ENCODE measurements around the gene CCDC77.
A peak's percentile ranks its signal among the peaks of the same experiment; 100 is the strongest.
"Not testable (repeated sequence)": the region's sequence is repeated elsewhere in the genome, so short reads cannot be mapped to it uniquely, and the experiment has no call there.

CCDC77 gene

GRCh38 chr12:414859-415258, 13.4 kb downstream of the CCDC77 start:
- no peak overlapping the region for H2AFZ ChIP-seq (ENCODE audit: low read depth, low read length)
- no peak overlapping the region for H3K4me3 ChIP-seq (ENCODE audit: low read length)
- H3K4me1 ChIP-seq (ENCODE audit: insufficient read depth, low read length), result no peaks in the 10 kb centered on the region
- H3K27me3 ChIP-seq (ENCODE audit: insufficient read depth, low read length), result no peaks in the 10 kb centered on the region
- no peaks in the 10 kb centered on the region for H3K9me3 ChIP-seq (ENCODE audit: low read length)
- peaks cover 59% of the 10 kb centered on the region for H3K36me3 ChIP-seq (ENCODE audit: insufficient read depth, low read length)

- H3K4me1 ChIP-seq (ENCODE audit: insufficient read depth, low read length), result no peaks in the 10 kb centered on the region
- no peak overlapping the region for H3K4me3 ChIP-seq (ENCODE audit: low read length)
- no peaks in the 10 kb centered on the region for H3K9me3 ChIP-seq (ENCODE audit: low read length)
- peaks cover 49% of the 10 kb centered on the region for H3K36me3 ChIP-seq (ENCODE audit: insufficient read depth, low read length)
- no peak overlapping the region for H2AFZ ChIP-seq (ENCODE audit: low read depth, low read length)
- H3K27me3 ChIP-seq (ENCODE audit: insufficient read depth, low read length), result no peaks in the 10 kb centered on the region
Measured at GRCh38 chr12:418432-418831, 17.0 kb downstream of the CCDC77 start.

GRCh38 chr12:422526-422925, 21.1 kb downstream of the CCDC77 start:
- H3K9me3 ChIP-seq (ENCODE audit: low read length), result no peaks in the 10 kb centered on the region
- H3K4me1 ChIP-seq (ENCODE audit: insufficient read depth, low read length), result no peaks in the 10 kb centered on the region
- H3K4me3 ChIP-seq (ENCODE audit: low read length), result no peak overlapping the region
- peaks cover 57% of the 10 kb centered on the region for H3K36me3 ChIP-seq (ENCODE audit: insufficient read depth, low read length)
- H3K27me3 ChIP-seq (ENCODE audit: insufficient read depth, low read length), result no peaks in the 10 kb centered on the region
- no peak overlapping the region for H2AFZ ChIP-seq (ENCODE audit: low read depth, low read length)

- not testable (repeated sequence) for H3K9me3 ChIP-seq (ENCODE audit: low read length); H2AFZ ChIP-seq (ENCODE audit: low read depth, low read length); H3K4me3 ChIP-seq (ENCODE audit: low read length); H3K27me3 ChIP-seq (ENCODE audit: insufficient read depth, low read length); H3K4me1 ChIP-seq (ENCODE audit: insufficient read depth, low read length)
- H3K36me3 ChIP-seq (ENCODE audit: insufficient read depth, low read length), result peaks cover 79% of the 10 kb centered on the region
Measured at GRCh38 chr12:435737-436136, 34.3 kb downstream of the CCDC77 start.

- Histone ChIP-seq H3K4me3 (ENCODE audit: low read length) (no peak overlapping the region), H3K4me1 (ENCODE audit: insufficient read depth, low read length) (no peaks in the 10 kb centered on the region), H2AFZ (ENCODE audit: low read depth, low read length) (no peak overlapping the region), H3K27me3 (ENCODE audit: insufficient read depth, low read length) (no peaks in the 10 kb centered on the region), H3K36me3 (ENCODE audit: insufficient read depth, low read length) (peaks cover 39% of the 10 kb centered on the region), H3K9me3 (ENCODE audit: low read length) (no peaks in the 10 kb centered on the region)
Measured at GRCh38 chr12:442235-442884, 40.9 kb downstream of the CCDC77 start.

- Histone ChIP-seq H2AFZ (ENCODE audit: low read depth, low read length) (no peak overlapping the region), H3K9me3 (ENCODE audit: low read length) (no peaks in the 10 kb centered on the region), H3K4me3 (ENCODE audit: low read length) (no peak overlapping the region), H3K4me1 (ENCODE audit: insufficient read depth, low read length) (no peaks in the 10 kb centered on the region), H3K27me3 (ENCODE audit: insufficient read depth, low read length) (no peaks in the 10 kb centered on the region), H3K36me3 (ENCODE audit: insufficient read depth, low read length) (no peaks in the 10 kb centered on the region)
Measured at GRCh38 chr12:447141-447540, 45.7 kb downstream of the CCDC77 start.

- no peaks in the 10 kb centered on the region for H3K36me3 ChIP-seq (ENCODE audit: insufficient read depth, low read length)
- no peaks in the 10 kb centered on the region for H3K9me3 ChIP-seq (ENCODE audit: low read length)
- no peaks in the 10 kb centered on the region for H3K4me1 ChIP-seq (ENCODE audit: insufficient read depth, low read length)
- H3K4me3 ChIP-seq (ENCODE audit: low read length), result no peak overlapping the region
- no peaks in the 10 kb centered on the region for H3K27me3 ChIP-seq (ENCODE audit: insufficient read depth, low read length)
- H2AFZ ChIP-seq (ENCODE audit: low read depth, low read length), result no peak overlapping the region
Measured at GRCh38 chr12:449203-449602, 47.8 kb downstream of the CCDC77 start.

- Histone ChIP-seq H3K4me3 (ENCODE audit: low read length) (no peak overlapping the region), H3K27me3 (ENCODE audit: insufficient read depth, low read length) (no peaks in the 10 kb centered on the region), H3K4me1 (ENCODE audit: insufficient read depth, low read length) (peaks cover 4% of the 10 kb centered on the region), H2AFZ (ENCODE audit: low read depth, low read length) (no peak overlapping the region), H3K36me3 (ENCODE audit: insufficient read depth, low read length) (no peaks in the 10 kb centered on the region), H3K9me3 (ENCODE audit: low read length) (no peaks in the 10 kb centered on the region)
Measured at GRCh38 chr12:450438-450837, 49.0 kb downstream of the CCDC77 start.

GRCh38 chr12:452667-453210, 51.3 kb downstream of the CCDC77 start:
- H3K9me3 ChIP-seq (ENCODE audit: low read length), result no peaks in the 10 kb centered on the region
- H3K4me3 ChIP-seq (ENCODE audit: low read length), result no peak overlapping the region
- no peaks in the 10 kb centered on the region for H3K27me3 ChIP-seq (ENCODE audit: insufficient read depth, low read length)

GRCh38 chr12:454833-455232, 53.4 kb downstream of the CCDC77 start:
- Histone ChIP-seq H3K27me3 (ENCODE audit: insufficient read depth, low read length) (no peaks in the 10 kb centered on the region), H2AFZ (ENCODE audit: low read depth, low read length) (no peak overlapping the region), H3K9me3 (ENCODE audit: low read length) (no peaks in the 10 kb centered on the region)

More at GRCh38 chr12:452667-453210, 51.3 kb downstream of the CCDC77 start:
- Histone ChIP-seq H3K36me3 (ENCODE audit: insufficient read depth, low read length) (no peaks in the 10 kb centered on the region), H3K4me1 (ENCODE audit: insufficient read depth, low read length) (peaks cover 12% of the 10 kb centered on the region), H2AFZ (ENCODE audit: low read depth, low read length) (no peak overlapping the region)

GRCh38 chr12:455821-456220, 54.4 kb downstream of the CCDC77 start:
- Histone ChIP-seq H3K4me1 (ENCODE audit: insufficient read depth, low read length) (peaks cover 16% of the 10 kb centered on the region), H3K9me3 (ENCODE audit: low read length) (no peaks in the 10 kb centered on the region), H2AFZ (ENCODE audit: low read depth, low read length) (no peak overlapping the region), H3K27me3 (ENCODE audit: insufficient read depth, low read length) (peaks cover 3% of the 10 kb centered on the region), H3K36me3 (ENCODE audit: insufficient read depth, low read length) (no peaks in the 10 kb centered on the region), H3K4me3 (ENCODE audit: low read length) (no peak overlapping the region)

More at GRCh38 chr12:454833-455232, 53.4 kb downstream of the CCDC77 start:
- Histone ChIP-seq H3K36me3 (ENCODE audit: insufficient read depth, low read length) (no peaks in the 10 kb centered on the region), H3K4me1 (ENCODE audit: insufficient read depth, low read length) (peaks cover 16% of the 10 kb centered on the region), H3K4me3 (ENCODE audit: low read length) (no peak overlapping the region)

- Histone ChIP-seq H3K4me3 (ENCODE audit: low read length) (no peak overlapping the region), H3K27me3 (ENCODE audit: insufficient read depth, low read length) (peaks cover 16% of the 10 kb centered on the region), H3K9me3 (ENCODE audit: low read length) (no peaks in the 10 kb centered on the region), H3K4me1 (ENCODE audit: insufficient read depth, low read length) (peaks cover 16% of the 10 kb centered on the region), H2AFZ (ENCODE audit: low read depth, low read length) (no peak overlapping the region), H3K36me3 (ENCODE audit: insufficient read depth, low read length) (no peaks in the 10 kb centered on the region)
Measured at GRCh38 chr12:457676-458075, 56.2 kb downstream of the CCDC77 start.

GRCh38 chr12:459050-459429, 57.6 kb downstream of the CCDC77 start:
- Histone ChIP-seq H3K36me3 (ENCODE audit: insufficient read depth, low read length) (no peaks in the 10 kb centered on the region), H3K9me3 (ENCODE audit: low read length) (no peaks in the 10 kb centered on the region), H3K4me1 (ENCODE audit: insufficient read depth, low read length) (peaks cover 16% of the 10 kb centered on the region), H3K27me3 (ENCODE audit: insufficient read depth, low read length) (peaks cover 16% of the 10 kb centered on the region), H2AFZ (ENCODE audit: low read depth, low read length) (no peak overlapping the region), H3K4me3 (ENCODE audit: low read length) (peak overlapping the region; percentile 56)
